Measurements from ENCODE around the gene TBX18.
A peak's percentile ranks its signal among the peaks of the same experiment; 100 is the strongest.

Gene TBX18

GRCh38 chr6:84774157-84774984 is 10.0 kb upstream of the TBX18 start:
- H3K4me3 ChIP-seq (ENCODE audit: control insufficient read depth, low read depth, low read length): peak overlapping the region; percentile 55
- TF ChIP-seq, protein P1, sequence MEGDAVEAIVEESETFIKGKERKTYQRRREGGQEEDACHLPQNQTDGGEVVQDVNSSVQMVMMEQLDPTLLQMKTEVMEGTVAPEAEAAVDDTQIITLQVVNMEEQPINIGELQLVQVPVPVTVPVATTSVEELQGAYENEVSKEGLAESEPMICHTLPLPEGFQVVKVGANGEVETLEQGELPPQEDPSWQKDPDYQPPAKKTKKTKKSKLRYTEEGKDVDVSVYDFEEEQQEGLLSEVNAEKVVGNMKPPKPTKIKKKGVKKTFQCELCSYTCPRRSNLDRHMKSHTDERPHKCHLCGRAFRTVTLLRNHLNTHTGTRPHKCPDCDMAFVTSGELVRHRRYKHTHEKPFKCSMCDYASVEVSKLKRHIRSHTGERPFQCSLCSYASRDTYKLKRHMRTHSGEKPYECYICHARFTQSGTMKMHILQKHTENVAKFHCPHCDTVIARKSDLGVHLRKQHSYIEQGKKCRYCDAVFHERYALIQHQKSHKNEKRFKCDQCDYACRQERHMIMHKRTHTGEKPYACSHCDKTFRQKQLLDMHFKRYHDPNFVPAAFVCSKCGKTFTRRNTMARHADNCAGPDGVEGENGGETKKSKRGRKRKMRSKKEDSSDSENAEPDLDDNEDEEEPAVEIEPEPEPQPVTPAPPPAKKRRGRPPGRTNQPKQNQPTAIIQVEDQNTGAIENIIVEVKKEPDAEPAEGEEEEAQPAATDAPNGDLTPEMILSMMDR (conservative IDR thresholded peaks at IDR 0.05; ENCODE audit: control insufficient read depth, insufficient read depth, low read depth, low read length): no peak
- peak; percentile 51 for DNase-seq (ENCODE audit: low read depth)

DNA sequence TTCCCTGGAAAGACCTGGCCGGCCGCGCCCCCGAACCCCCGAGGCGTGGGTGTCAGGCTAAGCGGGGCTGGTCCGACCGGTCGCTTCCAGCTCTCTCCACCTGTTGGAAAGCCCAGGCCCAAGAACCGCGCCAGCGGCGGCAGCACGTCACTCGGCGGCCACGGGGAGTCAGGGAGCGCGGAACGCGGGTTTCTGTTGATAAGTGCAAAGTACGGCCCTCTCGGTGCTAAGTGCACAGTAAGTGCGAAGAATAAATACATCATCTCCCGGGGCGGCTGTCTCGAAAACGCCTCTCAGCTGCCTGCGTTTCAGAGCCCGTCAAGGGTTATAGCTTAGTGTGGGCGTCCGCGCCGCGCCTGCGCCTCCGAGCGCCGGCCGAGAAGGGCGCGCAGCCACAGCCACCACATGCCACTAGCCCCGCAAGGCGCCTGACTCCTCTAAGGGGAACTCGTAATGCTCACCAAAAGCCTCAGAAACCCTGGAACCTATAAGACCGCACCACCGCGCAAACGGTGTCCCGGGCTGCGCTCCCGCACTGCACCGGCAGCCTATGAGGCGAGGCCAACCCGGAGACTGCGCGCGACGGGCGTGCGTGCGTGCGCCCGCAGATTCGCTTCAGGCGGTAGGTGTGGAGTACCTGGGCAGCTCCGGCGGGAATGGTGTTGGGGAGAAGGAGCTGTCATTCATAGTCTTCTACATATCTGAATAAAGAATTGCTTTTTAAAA is 9.2 kb upstream of the TBX18 start:
- H3K4me3 ChIP-seq (ENCODE audit: control insufficient read depth, low read depth, low read length): peak overlapping the region; percentile 55
- TF ChIP-seq, protein P1 (conservative IDR thresholded peaks at IDR 0.05; ENCODE audit: control insufficient read depth, insufficient read depth, low read depth, low read length): no peak
- DNase-seq (ENCODE audit: low read depth): no peak

DNA sequence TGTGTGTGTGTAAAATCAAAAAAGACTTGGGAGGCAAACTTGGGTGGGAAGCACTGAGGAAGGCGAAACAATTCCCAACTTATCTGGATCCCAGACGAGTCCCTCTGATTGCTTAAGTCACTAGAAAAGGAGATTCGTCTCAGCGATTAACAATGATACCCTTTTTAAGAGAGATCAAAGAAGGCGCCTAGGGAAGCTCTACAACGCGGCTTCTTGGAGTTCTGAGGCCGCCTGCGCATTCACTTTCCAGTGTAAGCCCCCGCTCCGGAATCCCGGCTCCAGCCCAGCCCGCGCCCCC is 8.7 kb upstream of the TBX18 start:
- TF ChIP-seq, protein P1 (conservative IDR thresholded peaks at IDR 0.05; ENCODE audit: control insufficient read depth, insufficient read depth, low read depth, low read length): no peak
- DNase-seq (ENCODE audit: low read depth): no peak
- peak overlapping the region; percentile 55 for H3K4me3 ChIP-seq (ENCODE audit: control insufficient read depth, low read depth, low read length)

GRCh38 chr6:84772428-84773132 is 8.2 kb upstream of the TBX18 start:
- peak overlapping the region; percentile 55 for H3K4me3 ChIP-seq (ENCODE audit: control insufficient read depth, low read depth, low read length)
- DNase-seq (ENCODE audit: low read depth): no peak
- TF ChIP-seq, protein P1 (conservative IDR thresholded peaks at IDR 0.05; ENCODE audit: control insufficient read depth, insufficient read depth, low read depth, low read length): no peak

DNA sequence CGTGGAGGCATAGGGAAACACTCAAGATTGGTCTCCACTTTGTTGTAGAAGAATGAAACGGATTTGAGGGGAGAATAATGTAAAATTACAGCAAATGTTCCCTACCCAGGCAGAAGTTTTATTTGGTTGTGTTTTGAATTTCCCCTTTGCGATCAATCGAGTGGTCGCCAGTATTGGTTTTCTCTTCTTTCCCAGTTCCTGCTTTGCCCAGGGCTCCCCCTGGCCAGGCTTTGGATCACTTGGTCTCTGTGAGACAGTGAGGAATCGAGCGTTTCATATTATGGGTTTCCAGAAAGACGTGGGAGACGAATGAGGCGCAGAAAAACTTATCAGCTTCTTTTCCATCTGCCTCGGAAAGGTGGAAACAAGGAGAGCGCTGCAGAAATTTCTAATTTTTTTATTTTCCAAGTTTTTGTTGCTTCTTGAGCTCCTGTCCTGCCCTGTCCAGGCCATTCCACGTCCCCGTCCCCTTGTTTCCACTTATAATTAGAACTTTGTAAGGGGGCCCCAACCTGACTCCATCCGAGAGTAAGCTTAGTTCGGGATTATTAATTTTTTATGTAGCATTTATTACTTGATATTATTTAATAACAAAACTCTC is 7.5 kb upstream of the TBX18 start:
- TF ChIP-seq, protein P1 (conservative IDR thresholded peaks at IDR 0.05; ENCODE audit: control insufficient read depth, insufficient read depth, low read depth, low read length): no peak
- no peak overlapping the region for H3K4me3 ChIP-seq (ENCODE audit: control insufficient read depth, low read depth, low read length)
- DNase-seq (ENCODE audit: low read depth): no peak

DNA sequence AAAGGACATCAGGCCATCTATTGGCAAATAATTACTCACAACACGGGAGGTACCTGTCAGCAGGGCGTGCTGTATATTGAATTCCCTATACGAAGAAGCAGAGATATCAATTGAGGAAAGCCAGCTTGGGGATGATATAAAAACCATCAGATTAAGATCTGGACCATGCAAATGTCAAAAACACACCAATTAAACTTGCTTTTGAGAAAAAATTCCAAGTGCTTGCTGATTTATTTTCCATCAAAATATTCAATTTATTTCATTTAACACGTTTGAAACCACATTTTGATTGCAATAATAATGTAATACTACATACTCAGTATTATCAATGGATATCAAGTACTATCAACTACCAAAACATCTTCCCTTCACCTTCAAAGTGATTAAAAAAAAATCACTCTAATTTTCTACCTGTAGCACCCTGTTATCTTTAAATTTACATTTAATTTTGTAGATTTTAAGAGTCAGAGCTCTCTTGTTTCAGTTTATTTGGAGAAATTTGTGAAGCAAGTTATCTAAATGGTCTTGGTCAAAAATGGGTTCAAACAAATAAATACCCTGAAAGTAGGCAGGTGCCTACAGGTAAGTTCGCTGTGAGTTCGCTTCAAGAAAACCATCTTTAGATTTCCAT is 6.8 kb upstream of the TBX18 start:
- TF ChIP-seq, protein P1 (conservative IDR thresholded peaks at IDR 0.05; ENCODE audit: control insufficient read depth, insufficient read depth, low read depth, low read length): no peak

More for the DNA sequence above, 6.8 kb upstream of the TBX18 start:
- DNase-seq (ENCODE audit: low read depth): no peak
- no peak overlapping the region for H3K4me3 ChIP-seq (ENCODE audit: control insufficient read depth, low read depth, low read length)
